Measurements from ENCODE around the gene NFILZ.
A peak's percentile ranks its signal among the peaks of the same experiment; 100 is the strongest.

Gene NFILZ

GRCh38 chr19:8629996-8630683, at the start of gene NFILZ:
Gene NFILZ (plus strand): TSS chr19:8630633. CDS start chr19:8676766, 46,133 bp downstream.
- H3K27ac ChIP-seq, result no peak within 1 kb of the TSS
- TF ChIP-seq CTCF (IDR thresholded peaks at IDR 0.05), result no peak
- TF ChIP-seq ZFX (IDR thresholded peaks at IDR 0.05; ENCODE audit: borderline replicate concordance), result no peak

GRCh38 chr19:8580710-8581281, 49.6 kb upstream of the NFILZ start:
- peak; percentile 99 for TF ChIP-seq CTCF (IDR thresholded peaks at IDR 0.05)
- TF ChIP-seq ZFX (IDR thresholded peaks at IDR 0.05; ENCODE audit: borderline replicate concordance), result no peak
- no peak overlapping the region for H3K27ac ChIP-seq

GRCh38 chr19:8584965-8585893, 45.2 kb upstream of the NFILZ start:
- no peak overlapping the region for H3K27ac ChIP-seq
- TF ChIP-seq ZFX (IDR thresholded peaks at IDR 0.05; ENCODE audit: borderline replicate concordance) (no peak), CTCF (IDR thresholded peaks at IDR 0.05) (no peak)

- TF ChIP-seq CTCF (IDR thresholded peaks at IDR 0.05), result peak; percentile 92
- TF ChIP-seq ZFX (IDR thresholded peaks at IDR 0.05; ENCODE audit: borderline replicate concordance), result no peak
- no peak overlapping the region for H3K27ac ChIP-seq
Observed at GRCh38 chr19:8585894-8586750, 44.3 kb upstream of the NFILZ start.

- TF ChIP-seq ZFX (IDR thresholded peaks at IDR 0.05; ENCODE audit: borderline replicate concordance), result no peak
- TF ChIP-seq CTCF (IDR thresholded peaks at IDR 0.05), result no peak
- H3K27ac ChIP-seq, result no peak overlapping the region
Observed at GRCh38 chr19:8589177-8589714, 41.2 kb upstream of the NFILZ start.

- H3K27ac ChIP-seq, result no peak overlapping the region
- TF ChIP-seq ZFX (IDR thresholded peaks at IDR 0.05; ENCODE audit: borderline replicate concordance) (no peak), CTCF (IDR thresholded peaks at IDR 0.05) (no peak)
Observed at GRCh38 chr19:8592231-8593009, 38.0 kb upstream of the NFILZ start.

Data from 22Rv1 (cell line).